Head of caudate nucleus (tissue), 42 donors: Measurements from ENCODE around the gene GPR42.
"Not testable (repeated sequence)": the region's sequence is repeated elsewhere in the genome, so short reads cannot be mapped to it uniquely, and the experiment has no call there.

ENCODE experiments used
- DNase-seq, 42 donors: peaks; one replicate each; pipeline versions ENCODE4 v3.0.0 to v3.0.0-alpha.2; 2020 to 2021; ENCODE audit warnings: mixed read lengths in 7 of 42
- intact Hi-C: fragments of 100-400 bp; cut with DNase I; formaldehyde crosslinking; loops from one replicate; pipeline ENCODE4 v1.15.0; 2022

Gene GPR42

GRCh38 chr19:35357867-35358573 lies 12.8 kb upstream of the GPR42 start, which contains the start of gene FFAR3:
FFAR3 (plus strand) TSS chr19:35358460; CDS start chr19:35358891, 431 bp downstream.
- DNase-seq, result peak in 24 of 42 donors; percentile 18 to 71 (median 42)
- intact Hi-C loops, result no loop called here

- DNase-seq, result peak in 1 of 42 donors; percentile 9
- intact Hi-C loops, result not testable (repeated sequence)
Measured at GRCh38 chr19:35358834-35359233, 12.0 kb upstream of the GPR42 start.

GRCh38 chr19:35359395-35359794 lies 11.5 kb upstream of the GPR42 start:
- DNase-seq, intact Hi-C loops: not testable (repeated sequence)

- intact Hi-C loops, DNase-seq: not testable (repeated sequence)
Measured at GRCh38 chr19:35360081-35360480, 10.8 kb upstream of the GPR42 start.

GRCh38 chr19:35360880-35361420 lies 9.9 kb upstream of the GPR42 start:
- no peak for DNase-seq
- intact Hi-C loops, result no loop called here

- DNase-seq, result peak in 1 of 42 donors; percentile 10
- intact Hi-C loops, result no loop called here
Measured at GRCh38 chr19:35362261-35363000, 8.4 kb upstream of the GPR42 start.

GRCh38 chr19:35363001-35363590 lies 7.8 kb upstream of the GPR42 start:
- DNase-seq, result peak in 1 of 42 donors; percentile 14
- intact Hi-C loops, result no loop called here

GRCh38 chr19:35363711-35364425 lies 7.0 kb upstream of the GPR42 start:
- intact Hi-C loops, result no loop called here
- DNase-seq, result no peak

- no peak for DNase-seq
- intact Hi-C loops, result no loop called here
Measured at GRCh38 chr19:35365303-35365702, 5.6 kb upstream of the GPR42 start.

GRCh38 chr19:35368378-35368777 lies 2.5 kb upstream of the GPR42 start:
- intact Hi-C loops, result no loop called here
- no peak for DNase-seq

- DNase-seq, result no peak
- intact Hi-C loops, result no loop called here
Measured at GRCh38 chr19:35369522-35369921, 1.3 kb upstream of the GPR42 start.

- DNase-seq, result peak in 1 of 42 donors; percentile 25
- intact Hi-C loops, result no loop called here
Measured at GRCh38 chr19:35373492-35373891, 2.6 kb downstream of the GPR42 start.

- DNase-seq, intact Hi-C loops: not testable (repeated sequence)
Measured at GRCh38 chr19:35374031-35374430, 3.2 kb downstream of the GPR42 start.

GRCh38 chr19:35375505-35376307 lies 4.8 kb downstream of the GPR42 start:
- no peak for DNase-seq
- intact Hi-C loops, result no loop called here

GRCh38 chr19:35377656-35378055 lies 6.8 kb downstream of the GPR42 start:
- intact Hi-C loops, result no loop called here
- no peak for DNase-seq

- DNase-seq, result no peak
- intact Hi-C loops, result no loop called here
Measured at GRCh38 chr19:35378356-35378755, 7.5 kb downstream of the GPR42 start.

GRCh38 chr19:35379545-35379944 lies 8.7 kb downstream of the GPR42 start:
- intact Hi-C loops, result not testable (repeated sequence)
- peak in 1 of 42 donors; percentile 34 for DNase-seq

GRCh38 chr19:35379992-35380391 lies 9.1 kb downstream of the GPR42 start:
- intact Hi-C loops, result no loop called here
- DNase-seq, result peak in 1 of 42 donors; percentile 15
